22Rv1 (cell line): ENCODE results near the gene MAP1LC3A.
"Not testable (repeated sequence)": the region's sequence is repeated elsewhere in the genome, so short reads cannot be mapped to it uniquely, and the experiment has no call there.

Source experiments
- ZFX ChIP-seq: fragments of 450-650 bp; IDR thresholded peaks from 2 replicates; pipeline ENCODE4 v1.6.1; 2017; ENCODE audit warnings: antibody characterized with exemption, borderline replicate concordance
- TF ChIP-seq, protein P1 (sequence below): fragments of 450-650 bp; IDR thresholded peaks from 2 replicates; pipeline ENCODE4 v1.5.1; 2017; ENCODE audit warnings: mild to moderate bottlenecking

DNA sequence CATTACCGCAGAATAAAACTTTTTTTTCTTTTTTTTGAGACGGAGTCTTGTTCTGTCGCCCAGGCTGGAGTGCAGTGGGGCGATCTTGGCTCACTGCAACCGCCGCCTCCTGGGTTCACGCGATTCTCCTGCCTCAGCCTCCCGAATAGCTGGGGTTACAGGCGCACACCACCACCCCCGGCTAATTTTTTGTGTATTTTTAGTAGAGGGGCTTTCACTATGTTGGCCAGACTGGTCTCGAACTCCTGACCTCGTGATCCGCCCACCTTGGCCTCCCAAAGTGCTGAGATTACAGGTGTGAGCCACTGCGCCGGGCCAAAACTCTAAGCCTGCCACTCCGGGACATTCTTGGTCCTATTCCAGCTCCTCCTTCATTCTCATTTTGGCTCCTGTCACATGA, 44.5 kb upstream of the MAP1LC3A start:
- TF ChIP-seq, protein P1, sequence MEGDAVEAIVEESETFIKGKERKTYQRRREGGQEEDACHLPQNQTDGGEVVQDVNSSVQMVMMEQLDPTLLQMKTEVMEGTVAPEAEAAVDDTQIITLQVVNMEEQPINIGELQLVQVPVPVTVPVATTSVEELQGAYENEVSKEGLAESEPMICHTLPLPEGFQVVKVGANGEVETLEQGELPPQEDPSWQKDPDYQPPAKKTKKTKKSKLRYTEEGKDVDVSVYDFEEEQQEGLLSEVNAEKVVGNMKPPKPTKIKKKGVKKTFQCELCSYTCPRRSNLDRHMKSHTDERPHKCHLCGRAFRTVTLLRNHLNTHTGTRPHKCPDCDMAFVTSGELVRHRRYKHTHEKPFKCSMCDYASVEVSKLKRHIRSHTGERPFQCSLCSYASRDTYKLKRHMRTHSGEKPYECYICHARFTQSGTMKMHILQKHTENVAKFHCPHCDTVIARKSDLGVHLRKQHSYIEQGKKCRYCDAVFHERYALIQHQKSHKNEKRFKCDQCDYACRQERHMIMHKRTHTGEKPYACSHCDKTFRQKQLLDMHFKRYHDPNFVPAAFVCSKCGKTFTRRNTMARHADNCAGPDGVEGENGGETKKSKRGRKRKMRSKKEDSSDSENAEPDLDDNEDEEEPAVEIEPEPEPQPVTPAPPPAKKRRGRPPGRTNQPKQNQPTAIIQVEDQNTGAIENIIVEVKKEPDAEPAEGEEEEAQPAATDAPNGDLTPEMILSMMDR = not testable (repeated sequence)
- not testable (repeated sequence) for TF ChIP-seq ZFX
